H1 (cell line): ENCODE measurements around the gene OR5F1. TPM values are rescaled to one million over a fixed set of nuclear protein-coding genes. Genes with fewer than 3 reads are reported as not detected.

ENCODE experiments used
- CTCF ChIA-PET: fragments of 300-600 bp; sonication (Branson Sonifier 250); formaldehyde crosslinking; loops from one replicate; lab custom pipeline; 2021; ENCODE audit not compliant: partially characterized antibody; lab: Charles Lee
- POLR2A ChIA-PET: fragments of 300-600 bp; sonication (Branson Sonifier 250); formaldehyde crosslinking; loops from one replicate; lab custom pipeline; 2021; ENCODE audit warnings: inconsistent platforms; ENCODE audit not compliant: partially characterized antibody; lab: Charles Lee
- DNase-seq, 2 experiments: peaks; one replicate each; pipeline versions ENCODE4 v3.0.0 to v3.0.0-alpha.2; 2010 to 2022; ENCODE audit warnings: low spot score in 2 of 2, low read depth in 1 of 2, mixed read lengths in 1 of 2
- FAIRE-seq: peaks from 2 replicates; lab custom pipeline; 2011; peaks lifted over from hg19 to GRCh38; lab: Jason Lieb, UNC
- H2AFZ ChIP-seq: 2 replicates; pipeline ENCODE4 v1.8.1; 2012; ENCODE audit warnings: low read length, inconsistent platforms
- H2AK5ac ChIP-seq: 2 replicates; pipeline ENCODE4 v1.6.1; 2013; ENCODE audit warnings: low read depth, low read length
- H2BK120ac ChIP-seq: replicated peaks from 2 replicates; pipeline ENCODE3; 2013; ENCODE audit warnings: low read depth, low read length, inconsistent platforms
- H2BK12ac ChIP-seq: 2 replicates; pipeline ENCODE4 v1.6.1; 2013; ENCODE audit warnings: low read depth, low read length
- H2BK15ac ChIP-seq: 2 replicates; pipeline ENCODE4 v1.6.1; 2013; ENCODE audit warnings: low read length
- H2BK20ac ChIP-seq: 2 replicates; pipeline ENCODE4 v1.6.1; 2013; ENCODE audit warnings: low read length
- H2BK5ac ChIP-seq: 2 replicates; pipeline ENCODE4 v1.6.1; 2013; ENCODE audit warnings: low read depth, low read length
- H3K14ac ChIP-seq: 2 replicates; pipeline ENCODE4 v1.6.1; 2013; ENCODE audit warnings: inconsistent platforms; ENCODE audit not compliant: insufficient read length
- H3K18ac ChIP-seq: 2 replicates; pipeline ENCODE4 v1.6.1; 2013; ENCODE audit warnings: low read length; ENCODE audit errors: extremely low read depth
- H3K23ac ChIP-seq: 2 replicates; pipeline ENCODE4 v1.6.1; 2013; ENCODE audit warnings: inconsistent platforms; ENCODE audit not compliant: insufficient read length
- H3K23me2 ChIP-seq: 2 replicates; pipeline ENCODE4 v1.6.1; 2013; ENCODE audit warnings: low read depth, low read length
- H3K27ac ChIP-seq: 2 replicates; pipeline ENCODE4 v1.6.1; 2011; ENCODE audit warnings: low read depth, low read length, inconsistent platforms
- H3K27me3 ChIP-seq, 4 experiments: replicated peaks in 1 of 4; 1 replicate in 1 of 4; 2 replicates in 3 of 4; pipeline versions ENCODE4 v1.6.1 to v1.8.1; 2011 to 2013; ENCODE audit warnings: low read length in 3 of 4, mild to moderate bottlenecking in 3 of 4, inconsistent platforms in 2 of 4, mixed read lengths in 2 of 4, moderate library complexity in 1 of 4; ENCODE audit not compliant: control insufficient read depth in 3 of 4, insufficient read depth in 3 of 4; ENCODE audit errors: extremely low read depth in 1 of 4
- H3K36me3 ChIP-seq, 4 experiments: 2 replicates each; pipeline versions ENCODE4 v1.6.1 to v1.8.1; 2011 to 2013; ENCODE audit warnings: mild to moderate bottlenecking in 4 of 4, low read length in 3 of 4, moderate library complexity in 2 of 4, control low read depth in 1 of 4, inconsistent platforms in 1 of 4; ENCODE audit not compliant: insufficient read depth in 4 of 4, control insufficient read depth in 2 of 4
- H3K4ac ChIP-seq: replicated peaks from 2 replicates; pipeline ENCODE3; 2013; ENCODE audit warnings: low read length, low read depth, mixed read lengths, inconsistent platforms; ENCODE audit not compliant: insufficient read length
- H3K4me1 ChIP-seq, 4 experiments: replicated peaks in 1 of 4; 1 replicate in 1 of 4; 2 replicates in 3 of 4; pipeline versions ENCODE4 v1.6.1 to v1.8.1; 2011 to 2013; ENCODE audit warnings: low read length in 3 of 4, inconsistent platforms in 2 of 4, mixed read lengths in 1 of 4; ENCODE audit not compliant: insufficient read depth in 4 of 4, control insufficient read depth in 3 of 4
- H3K4me2 ChIP-seq, 2 experiments: 2 replicates each; pipeline versions ENCODE4 v1.6.1 to v1.8.1; 2011 to 2013; ENCODE audit warnings: low read depth in 2 of 2, low read length in 2 of 2, control low read depth in 1 of 2, inconsistent platforms in 1 of 2, mild to moderate bottlenecking in 1 of 2; ENCODE audit not compliant: insufficient read depth in 1 of 2
- H3K4me3 ChIP-seq, 4 experiments: fragments of 200-600, 300-600 bp in 1 of 4; sonication (generic), shearing (Covaris generic), sonication (Bioruptor Twin) in 1 of 4; 2 replicates each; pipeline versions ENCODE4 v1.5.1 to v1.8.1; 2011 to 2016; ENCODE audit warnings: low read length in 4 of 4, low read depth in 3 of 4, control low read depth in 2 of 4, inconsistent platforms in 2 of 4, mild to moderate bottlenecking in 2 of 4, mixed read lengths in 1 of 4, moderate library complexity in 1 of 4; ENCODE audit not compliant: insufficient read depth in 2 of 4; ENCODE audit errors: extremely low read depth in 1 of 4
- H3K56ac ChIP-seq: replicated peaks from 2 replicates; pipeline ENCODE3; 2013; ENCODE audit warnings: low read depth, mild to moderate bottlenecking, mixed read lengths, low read length, inconsistent platforms; ENCODE audit not compliant: insufficient read length
- H3K79me1 ChIP-seq: 2 replicates; pipeline ENCODE4 v1.6.1; 2013; ENCODE audit warnings: low read depth, low read length, control low read depth
- H3K79me2 ChIP-seq, 2 experiments: 2 replicates each; pipeline versions ENCODE4 v1.6.1 to v1.8.1; 2012 to 2013; ENCODE audit warnings: low read length in 2 of 2, mild to moderate bottlenecking in 2 of 2, inconsistent platforms in 1 of 2; ENCODE audit not compliant: insufficient read depth in 2 of 2, control insufficient read depth in 1 of 2
- H3K9ac ChIP-seq, 4 experiments: replicated peaks in 1 of 4; 1 replicate in 1 of 4; 2 replicates in 3 of 4; pipeline versions ENCODE4 v1.6.1 to v1.8.1; 2011 to 2013; ENCODE audit warnings: low read depth in 3 of 4, low read length in 3 of 4, control low read depth in 2 of 4, mild to moderate bottlenecking in 2 of 4, moderate library complexity in 2 of 4, inconsistent platforms in 1 of 4; ENCODE audit errors: extremely low read depth in 1 of 4
- H3K9me3 ChIP-seq, 2 experiments: 2 replicates each; pipeline versions ENCODE4 v1.6.1 to v1.8.1; 2012 to 2013; ENCODE audit warnings: mild to moderate bottlenecking in 2 of 2, moderate library complexity in 2 of 2, control low read depth in 1 of 2, inconsistent platforms in 1 of 2, low read depth in 1 of 2, low read length in 1 of 2, mixed read lengths in 1 of 2; ENCODE audit not compliant: insufficient read depth in 2 of 2
- H4K20me1 ChIP-seq, 2 experiments: replicated peaks in 1 of 2; 2 replicates each; pipeline versions ENCODE3 to v1.8.1; 2011 to 2013; ENCODE audit warnings: inconsistent platforms in 2 of 2, low read length in 2 of 2, mild to moderate bottlenecking in 1 of 2; ENCODE audit not compliant: insufficient read depth in 2 of 2, control insufficient read depth in 1 of 2
- H4K5ac ChIP-seq: 2 replicates; pipeline ENCODE4 v1.6.1; 2013; ENCODE audit warnings: low read length, low read depth, mixed read lengths, inconsistent platforms; ENCODE audit not compliant: insufficient read length
- H4K8ac ChIP-seq: 2 replicates; pipeline ENCODE4 v1.8.0; 2013; ENCODE audit warnings: mild to moderate bottlenecking, moderate library complexity, low read length, inconsistent platforms; ENCODE audit not compliant: insufficient read depth; ENCODE audit errors: extremely low read depth
- H4K91ac ChIP-seq: replicated peaks from 2 replicates; pipeline ENCODE3; 2013; ENCODE audit warnings: low read length, mixed read lengths, inconsistent platforms; ENCODE audit not compliant: insufficient read length
- CHD7 ChIP-seq: fragments of 300-600 bp; sonication (generic); IDR thresholded peaks from 2 replicates; pipeline ENCODE4 v1.7.1; 2012; ENCODE audit warnings: low read length, moderate library complexity, mild to moderate bottlenecking, inconsistent platforms; ENCODE audit not compliant: insufficient replicate concordance
- WGBS, 2 experiments: shearing (Covaris generic) in 1 of 2; methylation state at CpG; one replicate each; pipeline versions ENCODE4 v1.1.6 to v1.1.7; 2013 to 2015; ENCODE audit warnings: low lambda C conversion rate in 2 of 2, mixed read lengths in 2 of 2, inconsistent platforms in 1 of 2, low coverage in 1 of 2, missing lambda C conversion rate in 1 of 2; ENCODE audit not compliant: insufficient replicate concordance in 2 of 2, insufficient coverage in 1 of 2, insufficient read length in 1 of 2; ENCODE audit errors: extremely low coverage in 1 of 2, missing lambda C conversion rate in 1 of 2; 5-methylcytosine and 5-hydroxymethylcytosine counted together
- polyA plus RNA-seq, 7 experiments: library from polyadenylated mRNA; depleted of rRNA in 3 of 7; stranded (reverse) in 5 of 7; unstranded in 2 of 7; fragments of >200 nt in 5 of 7; fragments of 200-250 nt in 2 of 7; gene quantifications; 1 replicate in 5 of 7; 2 replicates in 1 of 7; 4 replicates in 1 of 7; pipeline versions ENCODE4 v1.2.1 to v1.2.3, GENCODE V29; 2011 to 2013; ENCODE audit warnings: missing spikeins in 2 of 7, mixed read lengths in 2 of 7
- total RNA-seq: library from RNA; stranded (reverse); fragmentation: NEBNext Ultra II Directional; extraction: Animal tissue kit (Norgen Biotek cat#: 25700); gene quantifications from 2 replicates; pipeline ENCODE4 v1.2.1, GENCODE V29; 2021

Gene OR5F1
- total and polyA plus RNA-seq, 2 of the 8 experiments (the other 6 are each of a cell fraction or from before 2014, with no cell fraction given), result not detected

GRCh38 chr11:55967914-55968313 is 26.5 kb downstream of the OR5F1 start:
- H3K79me2 ChIP-seq, result no peaks in the 10 kb centered on the region
- TF ChIP-seq CHD7, result no peak

More at GRCh38 chr11:55967914-55968313, 26.5 kb downstream of the OR5F1 start:
- Histone ChIP-seq H3K56ac (no peak overlapping the region), H2AFZ (no peak overlapping the region), H3K14ac (no peak overlapping the region), H4K5ac (no peak overlapping the region), H4K8ac (no peak overlapping the region), H3K9me3 (no peaks in the 10 kb centered on the region), H2BK15ac (no peak overlapping the region), H3K36me3 (no peaks in the 10 kb centered on the region), H3K4me2 (no peak overlapping the region), H3K23me2 (no peaks in the 10 kb centered on the region), H2BK20ac (no peak overlapping the region), H2BK120ac (no peak overlapping the region), H4K91ac (no peak overlapping the region), H3K23ac (no peak overlapping the region), H3K79me1 (no peaks in the 10 kb centered on the region), H3K4me3 (no peak overlapping the region), H3K18ac (no peak overlapping the region), H2AK5ac (no peak overlapping the region), H2BK12ac (no peak overlapping the region), H3K4me1 (no peaks in the 10 kb centered on the region), H3K9ac (no peak overlapping the region), H4K20me1 (no peaks in the 10 kb centered on the region), H3K27me3 (no peaks in the 10 kb centered on the region), H3K27ac (no peak overlapping the region), H3K4ac (no peak overlapping the region), H2BK5ac (no peak overlapping the region)
- WGBS, 2 experiments, result 95% methylated on average over 5 of the region's 5 CpGs; no CpG with 5 or more reads in 1 of the 2 experiments
- POLR2A ChIA-PET, result no interaction called here
- DNase-seq (no peak), FAIRE-seq (no peak)
- CTCF ChIA-PET, result no interaction called here
